SK-N-SH (cell line): ENCODE measurements around the gene ENKD1.

ENCODE experiments used
- CTCF ChIP-seq: fragments of 200-600 bp; sonication (generic); IDR thresholded peaks from 2 replicates; pipeline ENCODE4 v1.6.1; 2017; ENCODE audit warnings: antibody characterized with exemption, mild to moderate bottlenecking, moderate library complexity
- EZH2phosphoT487 ChIP-seq: fragments of 200-600 bp; sonication (generic); IDR thresholded peaks from 2 replicates; pipeline ENCODE4 v1.6.1; 2017; ENCODE audit warnings: low read depth, mixed run types, mild to moderate bottlenecking, antibody characterized with exemption, moderate library complexity, borderline replicate concordance
- GABPA ChIP-seq: IDR thresholded peaks from 2 replicates; pipeline ENCODE4 v1.4.0; 2012; ENCODE audit warnings: low read depth, mild to moderate bottlenecking
- JUND ChIP-seq: IDR thresholded peaks from 2 replicates; pipeline ENCODE4 v1.4.0; 2012
- RCOR1 ChIP-seq: fragments of 150-350 bp; IDR thresholded peaks from 2 replicates; pipeline ENCODE4 v1.6.1; 2017; ENCODE audit warnings: antibody characterized with exemption, low read length
- REST ChIP-seq: IDR thresholded peaks from 2 replicates; pipeline ENCODE4 v1.6.1; 2012; ENCODE audit warnings: mild to moderate bottlenecking, low read depth, low read length, moderate library complexity
- SIN3A ChIP-seq: IDR thresholded peaks from 2 replicates; pipeline ENCODE4 v1.6.1; 2012; ENCODE audit warnings: low read depth, mild to moderate bottlenecking, low read length, moderate library complexity, borderline replicate concordance
- SMC3 ChIP-seq: IDR thresholded peaks from 2 replicates; pipeline ENCODE4 v1.6.1; 2012; ENCODE audit warnings: low read depth, low read length, improper control_type of control experiment
- USF1 ChIP-seq: IDR thresholded peaks from 2 replicates; pipeline ENCODE4 v1.4.0; 2012; ENCODE audit warnings: low read depth, borderline replicate concordance

- no peak for TF ChIP-seq EZH2phosphoT487
- TF ChIP-seq GABPA: no peak
- no peak for TF ChIP-seq REST
- no peak for TF ChIP-seq SIN3A
- TF ChIP-seq CTCF: no peak
- TF ChIP-seq SMC3: no peak
- no peak for TF ChIP-seq USF1
- TF ChIP-seq RCOR1: no peak
- TF ChIP-seq JUND: no peak
Measured at GRCh38 chr16:67654403-67654911, 12.1 kb downstream of the ENKD1 start.
